K562 treated with DMSO at 1 percent for 4 hours (cell line): ENCODE results near the gene ZNF462. TPM values are rescaled to one million over a fixed set of nuclear protein-coding genes. Genes with fewer than 3 reads are reported as not detected.

Source experiments
- total RNA-seq: library from RNA; unstranded; fragments of 300-600 nt; gene quantifications from 2 replicates; pipeline ENCODE4 v1.2.3, GENCODE V29; 2022; ENCODE audit not compliant: insufficient read depth

The ZNF462 gene
- not detected in 2 replicates for total RNA-seq

GRCh38 chr9:106862821-106863720 lies at the start of gene ZNF462:
ZNF462 (plus strand) TSS chr9:106863166; CDS start chr9:106923384, 60,218 bp downstream.

